Measurements from ENCODE around the gene AFAP1L1.
A peak's percentile ranks its signal among the peaks of the same experiment; 100 is the strongest.
"Not testable (repeated sequence)": the region's sequence is repeated elsewhere in the genome, so short reads cannot be mapped to it uniquely, and the experiment has no call there.

AFAP1L1 gene

DNA sequence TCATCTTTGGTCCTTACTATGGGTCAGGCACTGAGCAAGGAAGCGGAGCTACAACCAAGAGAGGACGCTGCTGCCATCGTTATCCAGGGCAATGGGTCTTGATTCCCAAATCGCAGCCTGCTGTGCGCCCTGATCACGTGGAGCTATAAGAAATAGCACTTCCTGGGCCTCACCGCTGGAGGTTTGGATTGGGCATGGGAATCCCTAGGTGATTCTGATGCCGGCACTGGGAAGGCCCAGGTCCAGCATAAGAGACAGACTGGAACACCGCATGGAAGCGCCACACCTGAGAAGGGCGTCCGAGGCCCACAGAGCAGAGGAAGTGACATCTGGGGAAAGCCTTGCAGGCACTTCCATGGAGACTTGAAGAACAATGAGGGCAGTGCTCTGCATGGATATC, 104.4 kb downstream of the AFAP1L1 start:
- DNase-seq = no peak

DNA sequence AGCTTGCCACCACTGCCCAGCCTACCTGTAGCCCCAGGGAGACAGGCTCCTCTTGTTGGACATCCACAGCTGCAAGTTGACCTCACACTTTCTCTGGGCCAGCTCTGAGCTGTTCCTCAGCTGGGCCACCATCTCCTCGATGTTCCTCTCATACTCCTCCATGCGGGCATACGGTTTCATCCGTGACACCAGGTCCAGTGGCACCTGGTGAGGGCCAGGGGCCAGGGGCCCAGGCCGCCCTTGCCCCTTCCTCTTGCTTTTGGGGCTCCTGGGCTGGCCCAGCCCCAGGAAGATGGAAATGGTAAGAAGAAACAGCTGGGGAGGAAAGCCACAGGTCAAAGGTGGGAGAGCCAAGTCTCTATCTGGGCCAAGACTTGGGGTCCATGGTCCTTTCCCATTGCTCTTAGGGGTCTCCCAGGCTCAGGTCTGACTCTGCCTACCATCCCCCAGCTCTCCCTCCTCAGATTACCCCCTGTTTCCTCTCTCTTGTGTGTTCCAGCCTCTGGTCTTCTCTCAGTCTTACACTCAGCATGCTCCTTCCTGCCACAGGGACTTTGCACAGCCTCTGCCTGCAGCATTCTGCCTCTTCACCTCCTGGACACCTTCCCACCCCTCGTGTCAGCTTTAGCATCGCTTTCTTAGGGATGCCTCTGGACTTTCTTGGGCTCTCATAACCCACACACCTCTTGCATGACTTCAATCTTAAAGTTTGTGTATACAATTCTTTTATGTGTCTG, 105.2 kb downstream of the AFAP1L1 start:
- DNase-seq = no peak

DNA sequence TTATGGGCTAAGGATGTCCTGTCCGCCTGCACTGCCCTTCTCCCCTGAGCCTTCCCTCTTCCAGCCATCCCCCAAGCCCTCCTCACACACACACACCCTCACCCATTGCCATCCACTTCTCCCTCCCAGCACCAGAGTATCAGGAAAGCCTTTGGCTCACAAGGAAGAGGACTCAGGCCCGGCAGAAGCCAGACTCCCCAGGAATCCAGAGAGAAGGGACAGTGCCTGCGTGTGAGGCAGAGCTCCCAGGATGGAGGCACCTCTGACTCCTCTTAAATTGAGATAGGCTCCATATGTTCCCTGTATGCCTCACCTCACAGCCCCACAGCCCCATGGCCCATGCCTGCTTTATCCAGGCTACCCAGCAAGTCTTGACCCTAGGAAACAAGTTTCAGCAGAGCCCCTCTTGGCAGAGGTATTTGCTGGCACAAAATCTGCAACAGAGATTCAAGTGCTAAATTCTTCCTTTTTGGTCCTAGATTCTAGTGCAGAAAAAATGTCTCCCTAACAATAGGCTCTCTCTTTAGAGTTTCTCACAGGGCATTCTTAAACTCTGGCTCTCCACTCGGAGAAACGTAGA, 106.7 kb downstream of the AFAP1L1 start:
- DNase-seq = no peak

DNA sequence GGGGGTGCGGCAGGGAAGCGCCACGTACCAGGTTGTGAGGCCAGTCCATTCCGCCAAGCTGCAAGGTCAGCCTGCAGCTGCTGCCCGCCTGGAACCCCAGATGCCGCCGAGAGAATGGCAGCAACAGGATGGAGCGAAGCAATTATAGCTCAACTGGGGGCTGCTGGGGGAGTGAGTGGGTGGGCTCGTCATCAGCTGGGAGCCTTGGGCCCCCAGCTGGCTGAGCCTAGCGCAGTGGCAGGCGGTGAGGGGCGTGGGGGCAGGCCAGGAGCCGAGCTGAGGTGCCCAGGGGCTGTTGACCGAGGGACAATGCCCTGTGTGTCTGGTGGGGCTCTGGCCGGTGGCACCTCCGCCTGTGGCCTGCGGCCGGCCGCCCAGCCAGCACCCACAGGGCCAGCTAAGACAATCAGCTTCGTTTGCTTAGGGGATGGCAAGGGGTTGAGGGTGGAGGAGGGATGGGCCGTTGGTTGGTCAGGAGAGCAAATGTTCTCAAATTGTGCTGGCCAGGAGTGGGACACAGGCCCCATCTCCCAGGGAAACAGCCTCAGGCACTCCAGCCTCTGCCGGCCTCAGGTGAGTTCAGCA, 107.6 kb downstream of the AFAP1L1 start, which contains the start of gene IL17B:
IL17B (minus strand) TSS at position 116 of the 585 bp plus-strand sequence; CDS start at position 49, 67 bp downstream.
- no peak for DNase-seq

DNA sequence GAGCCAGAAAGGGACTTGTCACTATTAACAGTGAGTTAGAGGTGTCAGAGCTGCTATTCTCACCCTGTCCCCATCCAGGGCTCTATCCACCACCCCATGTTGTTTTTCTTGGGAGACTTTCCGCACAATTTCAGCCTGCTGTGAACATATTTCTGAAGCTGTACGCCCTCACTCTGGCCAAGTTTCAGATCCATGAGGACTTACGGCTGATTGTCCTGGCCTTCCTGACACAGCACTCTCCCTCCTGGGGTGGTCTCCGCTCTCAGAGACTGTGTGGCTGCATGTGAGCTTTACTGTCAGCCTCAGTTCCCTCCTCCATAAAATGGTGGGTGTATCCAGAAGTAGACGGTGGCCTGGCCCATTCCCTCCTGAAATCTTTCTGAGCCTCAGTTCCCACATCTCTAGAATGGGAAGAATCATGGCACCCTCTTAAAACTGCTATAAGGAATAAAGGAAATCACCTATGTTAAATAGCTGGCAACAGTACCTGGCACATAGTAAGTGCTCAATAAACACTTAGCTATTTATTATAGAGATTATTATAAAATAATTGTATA, 108.2 kb downstream of the AFAP1L1 start:
- DNase-seq = no peak

DNA sequence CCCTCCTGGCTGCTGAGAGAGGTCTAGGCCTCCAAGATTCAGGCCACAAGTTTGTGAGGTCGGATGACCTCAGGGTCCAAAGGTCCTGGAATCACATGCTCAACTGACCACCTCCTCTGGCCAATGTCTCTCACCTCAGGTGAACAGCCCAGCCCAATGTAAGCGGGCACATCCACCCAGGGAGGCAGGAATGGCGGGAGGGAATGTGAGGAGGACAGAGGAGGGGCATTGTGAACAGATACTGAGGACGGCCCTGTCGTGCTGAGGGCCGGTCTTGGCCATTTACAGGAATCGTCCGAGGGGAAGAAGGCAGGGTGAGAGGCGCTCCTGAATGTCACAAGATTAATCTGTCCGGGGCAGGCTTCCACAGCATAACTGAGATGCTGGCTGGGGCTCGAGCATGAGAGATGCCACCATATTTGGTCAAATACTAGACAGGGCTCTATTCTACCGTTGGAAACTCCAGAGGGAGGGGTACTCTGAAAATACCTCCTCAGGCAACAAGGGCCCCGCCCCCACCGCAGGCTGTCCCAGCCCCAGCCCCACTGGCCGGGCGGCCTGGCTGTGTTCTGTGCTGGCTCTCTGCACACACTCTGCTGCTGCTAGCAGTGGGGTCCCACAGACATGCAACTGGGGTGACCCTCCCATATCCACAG, 108.9 kb downstream of the AFAP1L1 start:
- no peak for DNase-seq

DNA sequence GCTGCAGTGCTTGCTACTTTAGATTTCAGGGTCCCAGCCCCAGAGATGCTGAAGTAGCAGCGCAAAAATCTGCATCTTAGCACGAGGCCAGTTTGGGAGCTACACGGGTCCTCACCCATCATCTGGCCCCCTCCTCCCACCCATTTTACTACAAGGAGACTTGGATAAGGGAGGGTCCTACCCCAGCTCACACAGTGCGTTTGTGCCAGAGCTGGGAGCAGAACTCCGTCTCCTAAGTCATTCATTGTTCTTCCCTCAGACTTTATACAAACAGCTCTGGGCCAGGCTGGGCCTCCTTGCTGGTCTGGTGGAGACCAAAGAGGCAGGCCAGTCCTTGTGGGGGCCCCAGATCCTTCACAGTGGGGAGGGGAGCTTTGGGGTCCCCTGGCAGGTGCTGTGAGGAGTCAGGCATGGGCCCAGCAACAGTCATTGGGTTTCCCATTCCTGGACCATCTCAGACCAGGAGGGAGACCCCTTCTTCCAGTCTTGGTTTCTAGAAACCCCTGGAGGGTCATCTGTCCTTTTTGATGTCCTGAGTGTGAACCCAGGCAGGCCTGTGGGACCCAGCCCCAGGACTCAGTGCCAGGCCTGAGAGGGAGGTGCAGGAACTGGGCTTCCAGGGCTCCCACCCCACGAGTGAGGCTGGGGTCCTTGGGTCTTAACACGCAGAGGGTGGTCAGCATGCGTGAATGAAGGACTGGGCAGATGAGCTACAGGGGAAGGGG, 109.8 kb downstream of the AFAP1L1 start:
- no peak for DNase-seq

DNA sequence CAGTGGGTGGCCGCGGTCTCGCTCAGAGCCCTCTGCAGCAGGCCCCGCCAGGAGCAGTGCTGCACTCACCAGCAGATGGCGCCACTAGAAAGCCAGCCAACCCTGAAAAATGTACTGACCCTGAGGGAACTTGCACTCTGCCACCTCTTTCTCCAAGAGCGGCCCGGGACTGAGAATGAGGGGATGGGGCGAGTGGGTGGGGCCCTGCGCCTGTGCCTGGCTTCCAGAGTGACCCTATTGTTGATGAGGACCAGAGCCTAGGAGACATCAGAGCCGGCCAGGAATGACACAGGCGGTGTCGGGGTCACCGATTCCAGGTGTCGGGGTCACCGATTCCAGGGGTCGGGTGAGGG, 110.3 kb downstream of the AFAP1L1 start:
- peak; percentile 73 for DNase-seq

DNA sequence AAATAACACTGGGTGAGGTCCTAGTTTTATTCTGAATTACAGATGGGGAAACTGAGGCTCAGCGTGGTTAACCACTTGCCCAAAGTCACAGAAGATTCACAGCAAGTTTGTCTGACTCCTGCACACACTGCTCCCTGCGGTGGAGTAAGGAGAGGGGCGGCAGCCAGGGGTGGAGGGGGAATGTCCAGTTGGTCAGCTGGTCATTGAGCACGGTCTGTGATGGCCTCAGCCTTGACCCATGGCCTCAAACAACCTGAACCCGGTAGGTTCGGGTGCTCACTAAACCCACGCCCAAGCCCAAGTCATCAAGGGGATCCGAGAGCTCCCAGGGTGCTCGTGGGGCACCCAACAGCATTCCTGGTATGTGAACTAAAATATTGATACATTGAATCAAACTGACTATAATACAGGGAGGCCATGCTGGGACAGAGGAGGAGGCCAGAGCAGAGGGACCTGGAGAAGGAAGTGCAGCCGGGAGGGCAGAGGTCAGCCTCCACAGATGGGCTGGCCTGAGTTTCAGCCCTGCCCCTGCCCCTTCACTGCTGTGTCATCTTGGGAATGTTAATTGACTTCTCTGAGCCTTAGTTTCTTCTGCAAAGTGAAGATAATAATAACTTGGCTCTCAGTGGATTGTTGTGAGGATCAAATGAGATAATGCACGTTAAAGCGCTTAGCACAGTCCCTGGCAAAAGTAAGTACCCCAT, 111.0 kb downstream of the AFAP1L1 start:
- no peak for DNase-seq

DNA sequence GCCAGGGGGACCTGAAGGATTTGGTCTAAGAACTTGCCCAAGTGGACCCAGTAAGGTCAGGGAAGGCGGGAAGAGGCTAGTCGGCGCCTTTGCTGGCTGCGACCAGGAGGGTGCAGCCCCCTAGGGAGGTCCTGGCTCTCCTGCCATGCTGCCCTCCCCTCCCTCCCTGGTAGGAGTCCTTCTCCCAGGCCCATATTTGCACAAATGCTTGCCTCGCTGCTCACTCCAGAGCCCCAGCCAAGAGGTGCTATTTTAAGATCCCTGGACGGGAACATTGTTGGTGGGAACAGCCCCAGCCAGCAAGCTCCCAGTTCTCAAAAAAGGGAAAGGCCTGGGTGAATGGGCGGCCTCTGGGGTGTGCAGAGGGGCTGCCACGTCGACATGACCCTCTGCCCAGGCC, 111.7 kb downstream of the AFAP1L1 start:
- no peak for DNase-seq

DNA sequence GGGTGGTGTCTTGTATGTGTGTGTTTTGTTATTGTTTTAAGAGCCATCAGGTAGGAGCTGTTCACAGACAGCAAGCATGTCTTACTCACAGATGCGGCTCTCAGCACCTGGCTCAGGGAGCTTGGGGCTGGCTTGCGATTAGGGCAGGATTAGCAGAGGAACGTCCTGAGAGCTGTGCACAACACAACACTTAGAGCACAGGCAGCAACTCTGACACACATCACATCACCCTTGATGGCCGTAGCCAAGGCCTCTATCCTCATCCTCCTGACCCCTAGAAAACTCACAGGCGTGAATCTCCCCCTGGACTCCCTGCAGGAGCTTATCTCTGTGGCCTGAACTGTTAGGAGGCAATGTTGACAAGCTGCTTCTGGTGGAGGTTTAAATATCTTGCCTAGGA, 114.5 kb downstream of the AFAP1L1 start:
- no peak for DNase-seq

DNA sequence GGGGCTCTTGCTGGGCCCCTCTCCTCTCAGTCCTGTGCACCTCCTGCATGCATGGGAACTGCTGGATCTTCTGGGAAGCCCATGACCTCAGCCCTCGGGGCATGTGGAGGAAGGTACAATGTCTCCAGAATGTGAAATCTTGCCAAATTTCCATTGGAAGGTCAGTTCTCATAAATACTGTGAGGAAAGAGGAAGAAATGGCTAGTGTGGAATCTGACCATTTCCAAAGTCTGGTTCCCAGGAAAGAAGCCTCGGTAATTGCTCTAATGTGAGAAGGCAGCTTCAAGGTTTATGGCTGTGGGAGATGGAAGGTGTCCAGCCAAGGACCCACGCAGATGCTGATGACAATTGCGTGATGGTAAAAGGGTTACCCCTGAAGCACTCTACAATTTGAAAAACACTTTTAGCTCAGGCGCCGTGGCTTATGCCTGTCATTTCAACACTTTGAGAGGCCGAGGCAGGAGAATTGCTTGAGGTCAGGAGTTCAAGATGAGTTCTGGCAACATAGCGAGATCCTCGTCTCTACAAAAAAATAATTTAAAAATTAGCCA, 115.5 kb downstream of the AFAP1L1 start:
- peak; percentile 80 for DNase-seq

DNA sequence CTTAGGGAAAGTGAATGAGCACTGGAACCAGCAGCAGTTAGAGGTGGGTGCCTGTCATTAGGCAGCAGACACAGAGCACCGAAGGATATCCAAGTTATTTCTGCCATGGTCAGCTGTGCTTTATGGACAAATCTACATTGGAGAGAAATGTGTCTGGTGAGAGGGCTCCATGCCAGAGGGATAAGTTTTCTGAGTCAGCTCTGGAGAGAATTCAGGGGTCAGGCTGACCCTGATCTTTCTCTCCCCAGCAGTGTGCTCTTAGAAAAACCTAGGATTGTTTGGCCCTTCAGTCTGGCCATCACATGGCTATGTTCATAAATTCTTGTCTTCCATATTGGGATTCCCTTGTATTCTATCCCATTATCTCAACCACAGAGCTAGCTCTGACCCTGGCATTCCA, 116.3 kb downstream of the AFAP1L1 start:
- DNase-seq = peak; percentile 87

DNA sequence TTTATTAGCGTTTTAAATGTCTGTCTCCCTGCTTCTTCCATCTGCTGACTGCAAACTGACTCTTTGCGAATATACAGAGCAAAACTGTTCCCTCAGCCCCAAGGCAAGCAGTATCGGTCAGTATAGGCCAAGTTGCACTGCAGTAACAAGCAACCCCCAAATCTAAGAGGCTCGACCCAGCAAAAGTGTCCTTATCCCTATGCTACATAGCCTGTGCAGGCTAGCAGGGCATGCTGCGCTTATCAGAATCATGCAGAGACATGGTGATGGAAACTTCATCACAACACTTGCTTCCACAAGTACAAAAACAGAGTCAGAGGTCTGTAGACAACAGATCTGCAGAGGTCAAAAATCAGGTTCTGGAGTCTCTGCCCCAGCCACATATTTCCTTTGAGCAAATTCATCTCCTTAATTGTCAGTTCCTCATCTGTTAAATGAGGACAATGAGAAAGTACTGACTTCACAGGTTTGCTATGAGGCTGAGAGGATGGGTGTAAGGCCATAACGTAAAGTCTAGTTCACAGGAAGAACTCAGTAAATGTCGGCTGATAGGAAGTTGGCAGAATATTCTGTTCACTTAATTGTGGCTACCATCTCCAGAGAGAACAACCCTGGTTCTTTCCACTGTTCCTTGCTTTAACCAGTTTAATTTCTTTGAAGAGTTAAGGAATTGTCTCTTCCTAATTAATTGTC, 117.0 kb downstream of the AFAP1L1 start:
- no peak for DNase-seq

DNA sequence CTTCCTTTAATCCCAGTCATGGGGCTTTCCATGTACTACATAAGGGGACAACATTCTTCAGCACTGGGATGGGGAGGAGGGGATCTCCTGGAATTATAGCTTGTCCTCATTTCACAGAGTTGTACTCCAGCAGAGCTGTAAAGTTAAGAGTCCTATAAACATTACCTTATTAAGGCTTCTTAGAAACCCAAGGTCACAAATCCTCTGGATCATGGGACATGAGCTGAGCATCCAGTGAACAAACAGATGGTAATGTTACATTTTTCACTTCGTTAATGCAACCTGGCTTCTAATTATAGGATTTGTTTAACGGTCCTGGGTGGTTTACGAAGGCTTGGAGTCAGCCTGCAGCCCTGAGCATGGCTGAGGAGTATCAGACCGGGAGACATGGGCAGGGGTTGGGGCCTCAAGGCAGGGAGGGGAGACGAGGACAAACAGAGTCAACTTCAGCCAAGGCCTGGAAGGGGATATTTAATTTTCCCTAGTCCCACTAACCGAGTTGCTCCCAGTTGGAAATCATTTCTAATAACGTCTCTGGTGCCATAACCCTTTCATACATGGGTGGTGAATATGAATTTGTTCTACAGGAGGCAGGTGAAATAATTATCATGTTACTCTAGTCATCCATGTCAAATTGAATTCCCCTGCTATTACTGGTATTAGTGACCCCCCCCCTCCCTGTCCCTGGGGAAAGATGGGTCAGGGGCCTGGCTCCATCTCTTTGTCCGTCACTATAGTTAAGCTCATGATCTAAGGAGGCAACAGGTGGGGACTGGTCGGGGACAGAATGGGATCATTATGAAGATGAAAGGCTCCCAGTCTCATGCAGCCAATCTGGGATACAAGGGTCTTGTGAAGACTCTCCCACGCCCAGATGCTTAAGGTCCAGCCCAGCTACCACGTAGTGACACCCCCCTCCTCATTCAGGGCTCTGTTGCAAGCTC, 118.2 kb downstream of the AFAP1L1 start:
- no peak for DNase-seq

DNA sequence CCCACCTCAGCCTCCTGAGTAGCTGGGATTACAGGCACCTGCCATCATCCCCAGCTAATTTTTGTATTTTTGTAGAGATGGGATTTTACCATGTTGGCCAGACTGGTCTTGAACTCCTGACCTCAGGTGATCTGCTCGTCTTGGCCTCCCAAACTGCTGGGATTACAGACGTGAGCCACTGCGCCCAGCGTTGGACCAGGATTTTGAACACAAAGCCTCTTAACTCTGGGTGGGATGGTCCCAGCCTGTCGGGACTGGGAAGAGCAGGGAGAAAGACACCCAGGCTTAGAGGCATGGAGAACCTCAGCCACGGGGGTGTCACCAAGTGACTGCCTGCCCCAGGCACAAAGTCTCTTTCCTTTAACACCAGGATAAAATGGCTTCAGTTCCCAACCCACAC, 119.4 kb downstream of the AFAP1L1 start:
- not testable (repeated sequence) for DNase-seq

All from EL (cell line).